Fibroblast of peridontal ligament (primary cell): ENCODE measurements around the gene FBRSL1.
"Not testable (repeated sequence)": the region's sequence is repeated elsewhere in the genome, so short reads cannot be mapped to it uniquely, and the experiment has no call there.

Experiments
- DNase-seq: peaks from one replicate; pipeline ENCODE4 v3.0.0-alpha.2; 2010; ENCODE audit errors: extremely low read depth

FBRSL1 gene

DNA sequence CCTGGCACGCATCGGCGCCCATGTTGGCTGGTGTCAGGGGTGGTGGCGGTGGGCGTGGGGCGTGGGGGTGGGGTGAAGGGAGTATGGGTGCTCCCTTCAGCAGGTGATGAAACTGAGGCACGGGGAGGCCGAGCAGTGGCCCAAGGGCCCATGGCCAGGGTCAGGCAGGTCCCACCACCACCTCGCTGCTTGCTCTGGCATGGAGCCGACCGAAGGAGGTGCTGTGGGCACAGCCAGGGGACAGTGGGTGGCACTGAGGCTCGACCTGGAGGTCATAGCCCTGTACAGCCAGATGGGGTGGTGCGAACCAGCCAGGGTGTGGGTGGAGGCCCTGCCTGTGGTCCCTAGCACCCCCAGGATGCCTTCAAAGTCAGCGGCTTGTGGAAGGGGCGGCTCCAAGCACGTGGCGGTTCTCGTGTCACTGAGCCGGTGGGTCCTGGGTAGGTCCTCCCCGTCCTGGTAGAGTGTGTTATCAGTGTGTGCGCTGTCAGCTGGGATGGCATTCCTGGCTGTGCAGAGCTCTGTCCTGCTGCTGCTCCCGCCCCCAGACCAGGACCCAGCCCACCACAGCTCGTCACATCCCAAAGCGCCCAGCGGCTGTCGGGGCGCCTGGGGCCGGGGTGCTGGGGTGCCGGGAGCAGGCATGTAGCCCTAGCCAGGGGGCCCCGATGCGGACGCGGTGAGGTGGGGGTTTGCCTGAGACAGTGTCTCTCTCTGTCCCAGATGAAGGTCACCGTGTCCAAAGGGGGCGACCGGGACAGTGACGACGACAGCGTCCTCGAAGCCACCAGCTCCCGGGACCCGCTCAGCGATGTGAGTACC, 35.3 kb downstream of the FBRSL1 start:
- no peak for DNase-seq

DNA sequence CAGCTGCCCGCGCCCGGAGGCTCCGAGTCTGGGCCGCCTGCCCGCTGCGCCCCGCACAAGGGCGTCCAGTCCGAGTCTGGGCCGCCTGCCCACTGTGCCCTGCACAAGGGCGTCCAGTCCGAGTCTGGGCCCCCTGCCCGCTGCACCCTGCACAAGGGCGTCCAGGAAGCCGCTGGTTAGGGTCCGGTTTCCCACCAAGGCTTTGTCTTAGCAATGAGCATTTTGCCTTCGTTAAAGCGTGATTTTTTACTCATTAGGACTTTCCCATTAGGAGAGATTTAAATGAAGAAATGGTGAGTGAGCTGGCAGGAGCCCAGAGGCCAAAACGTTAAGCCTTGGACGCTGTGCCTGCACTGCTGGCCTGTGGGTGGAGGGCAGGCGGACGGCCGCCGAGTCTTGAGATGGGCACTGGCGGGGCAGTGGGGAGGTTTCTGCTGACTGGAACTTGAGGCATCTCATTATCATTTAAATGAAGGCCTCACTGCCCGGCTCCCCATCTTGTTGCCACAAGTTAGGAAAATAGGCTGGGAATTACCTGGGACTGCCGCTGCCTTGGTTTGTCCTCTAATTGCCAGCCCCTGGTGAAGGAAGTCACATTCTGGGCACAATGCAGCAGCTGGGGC, 36.0 kb downstream of the FBRSL1 start:
- DNase-seq = no peak

DNA sequence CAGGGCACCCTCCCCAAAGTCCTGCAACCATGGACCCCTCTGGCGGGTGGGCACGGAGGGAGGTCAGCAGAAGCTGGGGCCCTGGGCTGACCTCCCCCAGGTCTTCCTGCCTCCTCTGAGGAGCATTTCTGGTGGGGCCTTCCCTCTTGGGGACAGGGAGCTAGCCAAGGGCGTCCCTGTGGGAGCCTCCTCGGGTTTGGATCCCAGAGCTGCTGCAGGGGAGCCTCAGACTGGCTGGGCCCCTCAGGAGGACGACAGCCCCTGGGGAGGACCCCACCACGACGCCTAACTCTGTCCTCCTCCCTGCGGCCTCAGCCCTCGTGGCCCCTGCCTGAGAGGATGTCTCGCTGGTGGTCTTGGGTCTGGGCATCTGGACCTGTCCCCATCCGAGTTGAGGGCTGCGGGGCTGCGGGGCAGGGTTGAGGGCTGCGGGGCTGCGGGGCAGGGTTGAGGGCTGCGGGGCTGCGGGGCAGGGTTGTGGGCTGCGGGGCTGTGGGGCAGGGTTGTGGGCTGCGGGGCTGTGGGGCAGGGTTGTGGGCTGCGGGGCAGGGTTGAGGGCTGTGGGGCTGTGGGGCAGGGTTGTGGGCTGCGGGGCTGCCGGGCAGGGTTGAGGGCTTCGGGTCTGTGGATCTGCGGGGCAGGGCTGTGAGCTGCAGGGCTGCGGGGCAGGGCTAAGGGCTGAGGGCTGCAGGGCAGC, 37.4 kb downstream of the FBRSL1 start:
- DNase-seq = no peak

DNA sequence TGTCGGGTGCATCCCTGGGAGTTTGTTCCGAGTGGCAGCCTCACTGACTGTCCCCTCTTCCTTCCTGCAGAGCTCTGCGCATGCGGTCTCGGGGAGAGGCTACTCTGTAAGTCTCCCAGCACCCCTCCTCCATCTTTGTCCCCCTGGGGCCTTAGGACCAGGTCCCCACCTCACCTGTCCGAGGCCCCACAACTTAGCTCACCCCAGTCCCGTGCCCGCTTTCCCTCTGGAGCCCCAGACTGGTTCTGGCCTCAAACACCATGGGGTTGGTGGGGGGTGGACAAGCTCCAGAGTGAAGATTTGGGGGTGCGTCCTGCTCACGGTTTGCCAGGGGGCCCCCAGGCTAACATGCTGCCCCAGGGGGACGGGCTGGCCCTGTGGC, 37.9 kb downstream of the FBRSL1 start:
- no peak for DNase-seq

DNA sequence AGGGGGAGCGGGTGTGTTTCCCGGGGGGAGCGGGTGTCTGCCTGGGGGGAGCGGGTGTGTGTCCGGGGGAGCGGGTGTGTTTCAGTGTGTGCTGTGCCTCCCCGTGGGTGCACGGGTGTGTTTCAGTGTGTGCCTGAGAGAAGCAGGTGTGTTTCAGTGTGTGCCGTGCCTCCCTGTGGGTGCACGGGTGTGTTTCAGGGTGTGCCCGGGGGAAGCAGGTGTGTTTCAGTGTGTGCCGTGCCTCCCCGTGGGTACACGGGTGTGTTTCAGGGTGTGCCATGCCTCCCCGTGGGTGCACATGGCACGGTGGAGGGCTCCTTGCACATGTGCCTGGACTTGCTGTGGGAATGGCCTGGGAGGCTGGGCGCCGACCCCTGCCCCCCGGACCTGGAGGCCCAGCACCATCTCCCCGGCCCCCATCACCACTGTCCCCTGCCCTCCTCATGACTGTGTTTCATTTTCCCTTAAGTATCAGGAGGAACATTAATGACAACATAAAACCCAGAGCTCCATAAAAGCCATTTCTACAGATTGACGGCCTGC, 38.7 kb downstream of the FBRSL1 start:
- DNase-seq = no peak

DNA sequence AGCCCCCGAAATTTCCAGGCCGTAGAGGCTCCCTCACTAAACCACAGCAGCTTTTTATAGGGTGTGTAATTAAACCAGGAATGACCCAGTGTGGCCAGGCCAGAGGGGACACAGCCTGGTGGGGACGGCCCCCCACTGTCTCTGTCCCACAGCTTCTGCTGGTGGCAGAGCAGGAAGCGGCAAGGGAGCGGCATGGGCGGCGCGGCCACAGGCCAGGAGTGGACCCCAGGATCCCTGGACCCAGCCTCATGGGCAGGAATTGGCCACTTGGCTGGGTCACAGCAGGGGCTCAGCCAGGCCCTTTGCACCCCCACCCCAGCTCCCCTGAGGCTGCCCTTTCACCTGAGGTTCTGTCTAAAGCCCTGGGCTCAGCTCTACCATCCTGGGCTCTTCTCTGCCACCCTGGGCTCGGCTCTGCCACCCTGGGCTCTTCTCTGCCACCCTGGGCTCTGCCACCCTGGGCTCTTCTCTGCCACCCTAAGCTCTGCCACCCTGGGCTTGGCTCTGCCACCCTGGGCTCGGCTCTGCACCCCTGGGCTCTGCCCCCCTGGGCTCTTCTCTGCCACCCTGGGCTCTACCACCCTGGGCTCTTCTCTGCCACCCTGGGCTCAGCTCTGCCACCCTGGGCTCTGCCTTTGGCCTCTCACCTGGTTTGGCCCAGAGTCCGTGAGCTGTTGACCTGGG, 39.3 kb downstream of the FBRSL1 start:
- no peak for DNase-seq

DNA sequence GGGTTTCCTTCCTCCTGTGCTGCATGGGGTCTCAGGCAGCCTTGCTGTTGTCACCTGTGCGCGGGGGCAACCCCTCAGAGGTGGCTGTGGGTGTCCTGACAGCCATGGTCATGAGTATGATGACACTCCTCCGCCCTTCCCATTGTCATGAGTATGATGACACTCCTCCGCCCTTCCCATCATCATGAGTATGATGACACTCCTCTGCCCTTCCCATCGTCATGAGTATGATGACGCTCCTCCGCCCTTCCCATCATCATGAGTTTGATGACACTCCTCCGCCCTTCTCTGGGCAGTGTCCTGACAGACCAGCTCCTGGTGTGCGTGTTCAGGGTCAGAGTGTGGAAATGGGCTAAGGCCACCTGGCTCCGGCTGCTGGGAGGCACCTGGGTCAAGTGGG, 40.0 kb downstream of the FBRSL1 start:
- no peak for DNase-seq

DNA sequence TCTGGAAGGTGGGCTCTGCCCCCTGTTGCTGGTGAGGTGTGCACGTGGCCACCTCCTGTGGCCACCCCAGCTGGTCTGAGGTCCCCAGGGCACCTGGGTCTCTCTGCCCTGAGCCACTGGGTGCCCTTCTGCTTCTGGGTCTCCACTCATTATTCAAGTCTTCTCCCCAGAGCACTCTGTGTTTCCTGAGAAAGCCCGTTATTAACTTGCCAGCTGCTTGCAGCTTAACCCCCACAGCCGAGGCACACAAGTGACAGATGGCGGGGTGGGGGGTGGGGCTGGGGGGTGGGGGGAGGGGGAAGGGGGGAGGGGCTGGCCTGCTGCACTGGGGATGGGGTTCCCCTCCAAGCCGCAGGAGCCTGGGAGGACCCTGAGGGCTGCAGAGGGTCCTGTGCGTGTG, 40.5 kb downstream of the FBRSL1 start:
- DNase-seq = no peak

DNA sequence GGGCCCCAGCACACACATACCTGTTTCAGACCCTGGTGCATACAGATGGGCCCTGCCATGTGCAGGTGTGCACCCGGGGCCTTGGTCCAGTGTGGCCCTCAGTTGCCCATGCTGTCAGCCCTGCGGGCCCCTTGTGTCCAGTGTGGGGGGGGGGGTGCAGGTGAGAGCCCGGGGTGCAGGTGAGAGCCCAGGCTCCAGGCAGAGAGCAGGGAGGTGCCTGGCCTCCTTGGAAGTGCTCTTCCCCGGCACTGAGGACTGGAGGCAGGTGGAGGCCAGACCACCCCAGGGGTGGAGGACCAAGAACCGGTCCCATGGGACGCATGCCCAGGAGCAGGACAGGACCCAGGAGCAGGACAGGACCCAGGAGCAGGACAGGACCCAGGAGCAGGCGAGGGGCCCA, 40.9 kb downstream of the FBRSL1 start:
- DNase-seq = no peak

DNA sequence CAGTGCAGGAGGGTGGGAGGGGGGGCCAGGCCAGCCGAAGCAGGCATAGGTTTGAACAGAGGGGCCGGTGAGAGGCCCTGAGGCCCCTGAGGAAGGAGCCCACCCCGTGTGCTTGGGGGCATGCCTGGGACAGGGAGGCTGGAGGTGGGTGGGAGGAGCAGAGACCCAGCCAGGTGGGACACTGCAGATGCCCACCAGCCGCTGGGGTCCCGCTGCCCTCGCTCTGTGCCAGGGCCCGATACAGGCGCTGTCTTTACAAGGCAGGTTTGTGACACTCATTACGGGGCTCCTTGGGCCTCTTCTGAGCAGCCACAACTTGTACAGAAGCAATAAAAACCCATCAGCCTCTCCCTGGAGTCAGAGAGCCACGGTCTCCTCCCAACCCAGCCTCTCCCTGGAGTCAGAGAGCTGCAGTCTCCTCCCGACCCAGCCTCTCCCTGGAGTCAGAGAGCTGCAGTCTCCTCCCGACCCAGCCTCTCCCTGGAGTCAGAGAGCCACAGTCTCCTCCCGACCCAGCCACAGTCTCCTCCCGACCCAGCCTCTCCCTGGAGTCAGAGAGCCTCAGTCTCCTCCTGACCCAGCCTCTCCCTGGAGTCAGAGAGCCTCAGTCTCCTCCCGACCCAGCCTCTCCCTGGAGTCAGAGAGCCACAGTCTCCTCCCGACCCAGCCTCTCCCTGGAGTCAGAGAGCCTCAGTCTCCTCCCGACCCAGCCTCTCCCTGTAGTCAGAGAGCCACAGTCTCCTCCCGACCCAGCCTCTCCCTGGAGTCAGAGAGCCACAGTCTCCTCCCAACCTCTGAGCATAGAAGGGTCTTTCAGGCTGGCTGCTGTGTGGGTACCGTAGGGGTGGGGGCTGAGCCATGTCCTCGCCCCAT, 43.0 kb downstream of the FBRSL1 start:
- DNase-seq = not testable (repeated sequence)

DNA sequence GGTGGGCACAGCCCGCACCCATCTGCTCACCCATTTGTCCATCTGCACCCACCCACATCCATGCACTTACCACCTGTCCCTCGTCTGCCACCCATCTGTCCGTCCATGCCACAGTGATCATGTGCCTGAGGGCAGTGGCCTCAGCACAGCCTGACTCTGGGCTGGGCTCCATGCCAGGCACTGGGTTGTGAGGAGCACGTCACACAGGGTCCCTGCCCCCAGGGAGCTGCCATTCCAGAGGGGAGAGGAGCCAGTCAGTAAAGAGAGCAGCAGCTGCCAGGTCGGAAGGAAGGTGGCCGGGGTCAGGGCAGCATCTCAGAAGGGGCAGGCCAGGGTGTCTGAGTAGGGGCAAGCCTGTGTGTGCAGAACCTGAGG, 43.6 kb downstream of the FBRSL1 start:
- no peak for DNase-seq

DNA sequence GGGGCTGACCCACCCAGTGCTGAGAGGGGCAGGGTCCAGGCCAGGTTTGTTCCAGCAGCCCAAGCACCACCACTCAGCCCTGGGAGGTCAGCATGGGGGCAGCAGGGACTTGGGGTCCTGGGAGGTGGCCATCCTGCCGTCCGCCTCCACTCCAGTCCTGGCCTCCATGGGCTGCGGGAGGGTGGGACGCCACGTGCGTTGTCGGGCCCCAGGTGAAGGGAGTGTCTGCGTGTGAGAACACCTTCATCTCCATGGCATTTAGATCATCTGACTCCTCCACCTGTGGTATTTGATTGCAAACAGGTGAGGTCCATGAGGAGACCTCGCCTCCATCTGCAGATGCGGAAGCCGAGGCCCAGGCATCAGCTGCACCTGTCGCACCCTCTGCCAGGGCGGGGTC, 44.1 kb downstream of the FBRSL1 start:
- DNase-seq = no peak

DNA sequence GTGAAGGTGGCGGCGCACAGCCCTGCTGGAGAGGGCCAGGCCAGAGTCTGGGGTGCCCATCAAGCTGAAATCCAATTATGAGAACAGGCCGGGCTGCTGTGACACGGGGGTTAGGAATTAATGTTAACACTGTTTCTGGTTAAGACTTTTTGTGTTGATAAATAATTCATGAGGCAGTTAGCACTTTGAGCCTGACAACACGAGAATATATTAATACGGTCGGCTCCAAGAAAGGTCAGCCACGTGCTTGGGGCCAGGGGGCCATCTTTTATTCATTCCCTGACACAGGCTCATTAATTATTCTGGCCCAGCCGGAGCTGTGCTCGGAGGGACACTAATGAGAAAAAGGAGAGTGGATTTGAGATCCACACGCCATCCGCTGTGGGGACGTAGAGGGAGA, 45.1 kb downstream of the FBRSL1 start:
- DNase-seq = no peak

DNA sequence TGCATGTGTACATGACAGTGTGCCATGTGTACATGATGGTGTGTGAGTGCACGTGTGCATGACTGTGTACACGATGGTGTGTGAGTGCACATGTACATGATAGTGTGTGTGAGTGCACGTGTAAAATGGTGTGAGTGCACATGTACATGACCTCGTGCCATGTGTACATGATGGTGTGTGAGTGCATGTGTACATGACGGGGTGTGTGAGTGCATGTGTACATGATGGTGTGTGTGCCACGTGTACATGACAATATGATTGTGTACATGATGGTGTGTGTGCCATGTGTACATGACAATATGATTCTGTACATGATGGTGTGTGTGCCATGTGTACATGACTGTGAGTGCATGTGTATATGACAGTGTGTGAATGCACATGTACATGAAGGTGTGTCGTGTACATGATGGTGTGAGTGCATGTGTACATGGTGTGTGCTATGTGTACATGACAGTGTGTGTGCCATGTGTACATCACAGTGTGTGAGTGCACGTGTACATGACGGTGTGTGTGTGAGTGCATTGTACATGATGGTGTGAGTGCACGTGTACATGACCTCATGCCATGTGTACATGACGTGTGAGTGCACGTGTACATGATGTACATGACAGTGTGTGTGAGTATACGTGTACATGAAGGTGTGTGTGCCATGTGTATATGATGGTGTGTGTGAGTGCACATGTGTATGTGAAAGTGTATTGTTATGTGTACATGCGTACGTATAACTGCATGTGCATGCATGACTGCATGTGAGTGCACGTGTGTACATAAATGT, 46.3 kb downstream of the FBRSL1 start:
- no peak for DNase-seq

DNA sequence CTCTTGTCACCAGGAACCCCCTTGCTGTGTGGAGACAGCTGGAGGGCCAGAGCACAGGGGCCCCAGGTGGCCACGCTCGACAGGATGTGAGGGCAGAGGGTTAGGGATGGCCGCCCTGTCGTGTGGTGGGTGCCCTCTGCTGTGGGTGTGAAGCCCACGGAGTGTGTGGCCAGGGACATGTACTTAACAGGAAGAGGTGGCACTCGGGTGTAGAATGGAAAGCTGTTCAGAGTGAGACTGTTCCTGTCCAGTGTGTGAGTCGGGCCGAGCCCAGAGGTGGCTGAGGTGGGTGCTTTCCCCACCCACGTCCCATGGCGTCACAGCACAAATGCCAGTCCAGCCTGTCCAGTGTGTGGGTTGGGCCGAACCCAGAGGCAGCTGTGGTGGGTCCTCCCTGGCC, 47.1 kb downstream of the FBRSL1 start:
- no peak for DNase-seq

DNA sequence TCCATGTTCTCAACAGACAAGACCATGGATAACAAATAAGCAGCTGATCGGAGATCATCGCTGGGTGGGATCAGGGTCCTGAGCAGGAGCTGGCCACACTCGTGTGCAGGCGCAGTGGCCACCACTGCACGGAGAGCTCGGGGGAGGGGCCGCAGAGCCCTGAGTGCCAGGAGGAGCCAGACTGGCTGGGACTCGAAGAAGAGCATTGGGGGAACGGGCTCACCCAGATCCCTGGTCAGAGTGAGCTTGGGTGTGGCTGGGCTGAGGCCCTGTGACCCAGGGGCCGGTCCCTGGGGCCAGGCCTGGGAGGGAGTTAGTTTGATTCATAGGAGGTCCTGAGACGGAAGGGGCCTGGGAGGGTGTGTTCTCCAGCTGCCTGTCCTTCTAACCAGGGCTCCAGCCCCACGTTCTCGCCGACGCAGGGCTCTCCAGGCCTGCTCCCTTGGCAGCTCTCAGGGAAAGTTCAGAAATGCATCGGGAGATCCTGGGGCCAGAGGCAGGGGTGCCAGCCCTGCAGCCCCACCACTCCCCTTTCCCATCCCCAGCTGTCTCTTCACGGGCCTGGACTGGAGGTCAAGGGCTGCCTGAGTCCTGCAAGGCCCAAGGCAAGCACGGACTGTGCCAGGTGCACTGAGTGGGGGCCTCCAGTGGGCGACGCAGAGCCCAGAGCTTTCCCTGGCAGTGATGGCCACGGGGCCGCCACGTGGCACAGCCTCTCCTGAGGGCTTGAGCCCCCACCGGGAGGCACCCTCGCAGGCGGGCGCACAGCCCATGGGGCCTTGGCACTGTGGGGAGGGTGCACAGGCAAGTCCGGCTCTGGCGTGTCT, 48.1 kb downstream of the FBRSL1 start:
- DNase-seq = no peak

DNA sequence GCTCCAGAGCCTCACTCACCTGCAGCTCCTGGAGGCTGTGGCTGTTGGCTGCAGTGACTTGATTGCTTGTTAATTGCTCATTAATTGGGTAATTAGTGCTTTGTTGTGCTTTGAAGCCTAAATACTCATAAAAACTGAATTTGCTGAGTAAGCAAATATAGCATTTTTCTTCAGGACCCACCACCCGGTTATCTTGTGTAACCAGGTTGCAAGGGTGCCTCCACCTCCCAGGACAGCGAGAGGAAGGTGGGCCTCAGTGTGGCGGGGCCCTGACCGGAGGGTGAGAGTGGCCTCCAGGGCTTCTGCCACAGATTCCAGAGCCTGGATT, 48.7 kb downstream of the FBRSL1 start:
- DNase-seq = no peak

DNA sequence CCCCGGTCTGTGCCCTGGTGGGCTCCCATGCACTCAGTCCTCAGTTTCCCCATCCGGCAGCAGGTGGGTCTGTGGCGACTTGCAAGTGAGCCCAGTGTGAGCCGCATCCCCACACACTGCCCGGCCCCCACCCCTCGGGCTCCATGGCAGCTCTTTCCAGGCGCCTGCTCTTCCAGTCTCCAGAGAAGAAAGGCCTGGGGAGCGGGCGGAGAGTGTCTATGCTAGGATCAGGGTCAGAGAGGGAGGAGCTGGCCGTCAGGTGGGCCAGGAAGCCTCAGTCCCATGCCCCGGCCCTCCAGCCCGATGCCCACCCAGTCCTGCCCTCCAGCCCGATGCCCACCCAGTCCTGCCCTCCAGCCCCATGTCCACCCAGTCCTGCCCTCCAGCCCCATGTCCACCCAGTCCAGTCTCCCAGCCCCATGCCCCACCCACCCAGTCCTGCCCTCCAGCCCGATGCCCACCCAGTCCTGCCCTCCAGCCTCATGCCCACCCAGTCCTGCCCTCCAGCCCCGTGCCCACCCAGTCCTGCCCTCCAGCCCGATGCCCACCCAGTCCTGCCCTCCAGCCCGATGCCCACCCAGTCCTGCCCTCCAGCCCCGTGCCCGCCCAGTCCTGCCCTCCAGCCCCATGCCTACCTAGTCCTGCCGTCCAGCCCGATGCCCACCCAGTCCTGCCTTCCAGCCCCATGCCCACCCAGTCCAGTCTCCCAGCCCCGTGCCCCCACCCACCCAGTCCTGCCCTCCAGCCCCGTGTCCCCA, 49.2 kb downstream of the FBRSL1 start:
- DNase-seq = no peak

DNA sequence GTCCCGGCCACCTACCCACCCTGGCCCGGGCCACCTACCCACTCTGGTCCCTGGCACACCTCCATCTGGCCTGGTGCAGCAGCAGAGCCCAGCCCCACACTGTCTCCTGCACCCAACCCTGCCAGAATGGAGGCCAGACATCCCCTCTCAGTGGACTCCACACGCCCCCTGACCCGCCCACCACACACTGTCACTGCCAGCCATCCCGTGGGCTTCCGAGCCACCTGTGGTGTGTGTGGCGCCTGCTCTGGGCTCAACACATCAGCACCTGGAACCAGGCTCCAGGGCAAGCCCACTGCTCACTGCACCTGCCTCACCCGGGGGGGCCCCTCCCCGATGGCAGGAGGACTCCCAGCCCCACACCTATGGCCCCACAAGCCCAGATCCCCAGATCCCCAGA, 50.5 kb downstream of the FBRSL1 start:
- no peak for DNase-seq
